Endothelial cell of umbilical vein (primary cell): Measurements from ENCODE around the gene NFYC. TPM values are rescaled to one million over a fixed set of nuclear protein-coding genes. Genes with fewer than 3 reads are reported as not detected.

Experiments
- BruUV-seq: library from RNA; stranded (reverse); fragments of 400-500 nt; replicated peaks from 2 replicates; lab custom pipeline; 2021; lab: Mats Ljungman, UMichigan
- CTCF ChIA-PET: fragments of 300-600, 350-600 bp; sonication (Branson Sonifier 250); formaldehyde crosslinking; loops from one replicate; lab custom pipeline; 2021; ENCODE audit warnings: antibody characterized with exemption, inconsistent platforms; lab: Charles Lee
- POLR2A ChIA-PET: fragments of 300-600, 350-600 bp; sonication (Branson Sonifier 250); formaldehyde crosslinking; loops from one replicate; lab custom pipeline; 2021; ENCODE audit warnings: antibody characterized with exemption, inconsistent platforms; lab: Charles Lee
- DNase-seq: peaks from one replicate; pipeline ENCODE4 v3.0.0-alpha.2; 2011; ENCODE audit warnings: low read depth, low spot score
- FAIRE-seq: peaks from 2 replicates; lab custom pipeline; 2011; peaks lifted over from hg19 to GRCh38; lab: Jason Lieb, UNC
- H2AFZ ChIP-seq: 2 replicates; pipeline ENCODE4 v1.6.0; 2012; ENCODE audit warnings: low read depth, low read length, control low read depth, inconsistent platforms
- H3K27ac ChIP-seq: 2 replicates; pipeline ENCODE4 v1.5.1; 2011; ENCODE audit warnings: low read depth, mild to moderate bottlenecking, control low read depth, low read length, moderate library complexity; ENCODE audit not compliant: insufficient read depth
- H3K27me3 ChIP-seq, 2 experiments: 2 replicates each; pipeline versions ENCODE4 v1.6.0 to v1.6.1; 2011; ENCODE audit warnings: low read length in 2 of 2, mixed read lengths in 1 of 2; ENCODE audit not compliant: control insufficient read depth in 2 of 2, insufficient read depth in 2 of 2
- H3K36me3 ChIP-seq, 2 experiments: 2 replicates in 1 of 2; 3 replicates in 1 of 2; pipeline ENCODE4 v1.5.1; 2011; ENCODE audit warnings: low read length in 2 of 2, mild to moderate bottlenecking in 1 of 2, moderate library complexity in 1 of 2; ENCODE audit not compliant: control insufficient read depth in 2 of 2, insufficient read depth in 2 of 2; ENCODE audit errors: extremely low read depth in 1 of 2
- H3K4me1 ChIP-seq: 3 replicates; pipeline ENCODE4 v1.5.1; 2011; ENCODE audit warnings: mild to moderate bottlenecking, low read length; ENCODE audit not compliant: control insufficient read depth, insufficient read depth; ENCODE audit errors: extremely low read depth
- H3K4me2 ChIP-seq: 2 replicates; pipeline ENCODE4 v1.6.1; 2011; ENCODE audit warnings: low read length, control low read depth, mixed read lengths; ENCODE audit not compliant: insufficient read depth
- H3K4me3 ChIP-seq, 3 experiments: fragments of 200-600 bp in 1 of 3; sonication (generic), shearing (Covaris generic) in 1 of 3; replicated peaks in 1 of 3; 2 replicates each; pipeline ENCODE4 v1.5.1; 2011 to 2016; ENCODE audit warnings: control low read depth in 3 of 3, low read length in 3 of 3, mild to moderate bottlenecking in 2 of 3, inconsistent platforms in 1 of 3, low read depth in 1 of 3, moderate library complexity in 1 of 3; ENCODE audit not compliant: insufficient read depth in 1 of 3
- H3K79me2 ChIP-seq: 2 replicates; pipeline ENCODE4 v1.6.0; 2012; ENCODE audit warnings: low read length, inconsistent platforms; ENCODE audit not compliant: control insufficient read depth, insufficient read depth
- H3K9ac ChIP-seq: replicated peaks from 2 replicates; pipeline ENCODE3; 2011; ENCODE audit warnings: low read length, control low read depth; ENCODE audit not compliant: insufficient read depth; ENCODE audit errors: extremely low read depth
- H3K9me1 ChIP-seq: replicated peaks from 3 replicates; pipeline ENCODE4 v1.6.0; 2011; ENCODE audit warnings: mild to moderate bottlenecking, low read length; ENCODE audit not compliant: control insufficient read depth, insufficient read depth; ENCODE audit errors: extremely low read depth
- H3K9me3 ChIP-seq: replicated peaks from 2 replicates; pipeline ENCODE4 v1.5.1; 2012; ENCODE audit warnings: low read length, inconsistent platforms; ENCODE audit not compliant: control insufficient read depth, insufficient read depth
- H4K20me1 ChIP-seq: replicated peaks from 2 replicates; pipeline ENCODE3; 2011; ENCODE audit warnings: mild to moderate bottlenecking, low read length; ENCODE audit not compliant: control insufficient read depth, insufficient read depth; ENCODE audit errors: extremely low read depth
- CTCF ChIP-seq, 2 donors: IDR thresholded peaks; 1 replicate in 1 of 2; 2 replicates in 1 of 2; pipeline ENCODE4 v1.5.1; 2011; ENCODE audit warnings: low read length in 2 of 2, mild to moderate bottlenecking in 2 of 2, moderate library complexity in 2 of 2, control low read depth in 1 of 2, inconsistent platforms in 1 of 2, low read depth in 1 of 2; ENCODE audit not compliant: insufficient read depth in 1 of 2; ENCODE audit errors: extremely low read depth in 1 of 2
- EZH2 ChIP-seq: IDR thresholded peaks from 2 replicates; pipeline ENCODE4 v1.6.1; 2012; ENCODE audit warnings: borderline replicate concordance, low read depth, mild to moderate bottlenecking, moderate library complexity, low read length, inconsistent platforms; ENCODE audit not compliant: severe bottlenecking
- FOS ChIP-seq: IDR thresholded peaks from 2 replicates; pipeline ENCODE4 v1.6.1; 2011; ENCODE audit warnings: mild to moderate bottlenecking, low read length, moderate library complexity, borderline replicate concordance; ENCODE audit not compliant: insufficient read depth
- GATA2 ChIP-seq: IDR thresholded peaks from 2 replicates; pipeline ENCODE4 v1.7.0; 2011; ENCODE audit warnings: low read depth, mild to moderate bottlenecking, moderate library complexity, mixed read lengths, low read length; ENCODE audit not compliant: insufficient read length, insufficient read depth
- JUN ChIP-seq: IDR thresholded peaks from 2 replicates; pipeline ENCODE4 v1.6.1; 2011; ENCODE audit warnings: borderline replicate concordance, low read depth; ENCODE audit not compliant: insufficient read length, insufficient read depth
- MAX ChIP-seq: IDR thresholded peaks from 2 replicates; pipeline ENCODE4 v1.6.1; 2011; ENCODE audit not compliant: insufficient read depth, insufficient read length
- MYC ChIP-seq: IDR thresholded peaks from one replicate; pipeline ENCODE4 v1.6.1; 2011; ENCODE audit warnings: mild to moderate bottlenecking, low read depth, low read length
- POLR2A ChIP-seq: IDR thresholded peaks from 2 replicates; pipeline ENCODE4 v1.6.1; 2012; ENCODE audit warnings: low read depth, mild to moderate bottlenecking, control low read depth, low read length
- POLR2AphosphoS5 ChIP-seq: IDR thresholded peaks from 2 replicates; pipeline ENCODE4 v1.6.1; 2012; ENCODE audit warnings: low read depth, mild to moderate bottlenecking, control low read depth, low read length, moderate library complexity; ENCODE audit not compliant: insufficient read depth
- dilution Hi-C: fragments of 300-500 bp; cut with MboI; formaldehyde crosslinking; loops from one replicate; pipeline ENCODE4 v1.15.0; 2019; ENCODE audit warnings: low sequenced_read_pairs; ENCODE audit not compliant: extremely low pct_ligation_motif_present
- intact Hi-C: fragments of 100-400 bp; cut with micrococcal nuclease; formaldehyde crosslinking; loops from one replicate; pipeline ENCODE4 v1.10.0; 2022
- polyA plus RNA-seq, 4 experiments: library from polyadenylated mRNA; depleted of rRNA in 3 of 4; stranded (reverse) in 3 of 4; unstranded in 1 of 4; fragments of >200 nt; gene quantifications; 2 replicates each; pipeline versions ENCODE4 v1.2.1 to v1.2.3, GENCODE V29; 2011 to 2012; ENCODE audit warnings: missing spikeins in 1 of 4
- total RNA-seq: library from RNA; stranded (reverse); gene quantifications from 2 replicates; pipeline ENCODE4 v1.2.3, GENCODE V29; 2021

NFYC gene
- total and polyA plus RNA-seq, 2 donors (not counting 3 experiments of a cell fraction or from before 2014, with no cell fraction given): 51.1 to 81.7 TPM

- Histone ChIP-seq H3K9ac (no peak overlapping the region), H2AFZ (no peak overlapping the region), H3K27me3 (peaks cover 13 to 20% of the 10 kb centered on the region in 2 experiments), H3K9me3 (no peaks in the 10 kb centered on the region), H3K79me2 (no peaks in the 10 kb centered on the region), H3K27ac (no peak overlapping the region), H3K4me3 (no peak overlapping the region), H3K4me1 (no peaks in the 10 kb centered on the region), H3K4me2 (no peak overlapping the region), H3K9me1 (no peaks in the 10 kb centered on the region), H4K20me1 (no peaks in the 10 kb centered on the region), H3K36me3 (no peaks in the 10 kb centered on the region)
- no peak for DNase-seq
- POLR2A ChIA-PET: no interaction called here
- dilution Hi-C loops: no loop called here
- BruUV-seq: no TSS peak
- FAIRE-seq: no peak
- CTCF ChIA-PET: interaction anchor here (1.3 to 2.2 kb wide), 3 partner anchors 8 to 171 kb away, joined by 4 to 18 read pairs (median 7); no protein-coding TSS in a partner anchor
- intact Hi-C loops: no loop called here
- TF ChIP-seq POLR2A: no peak
- no peak for TF ChIP-seq MYC
- TF ChIP-seq POLR2AphosphoS5: no peak
- no peak for TF ChIP-seq FOS
- no peak for TF ChIP-seq MAX
- TF ChIP-seq JUN: no peak
- TF ChIP-seq EZH2: no peak
- TF ChIP-seq CTCF (IDR thresholded peaks at IDR 0.05; ENCODE audit: extremely low read depth in 1 of 2, insufficient read depth in 1 of 2, low read depth in 1 of 2, low read length in 2 of 2): no peak
- no peak for TF ChIP-seq GATA2
Observed at GRCh38 chr1:40781608-40781971, 90.1 kb downstream of the NFYC start.
